Measurements from ENCODE around the gene OR3A2. TPM values are rescaled to one million over a fixed set of nuclear protein-coding genes. Genes with fewer than 3 reads are reported as not detected.

OR3A2 gene
- total and polyA plus RNA-seq, 2 of the 13 experiments (the other 11 are each of a cell fraction or from before 2014, with no cell fraction given), result not detected

GRCh38 chr17:3401786-3402185, 15.7 kb upstream of the OR3A2 start:
- no peak overlapping the region for H3K27ac ChIP-seq (ENCODE audit: extremely low read length, insufficient read depth, low read length)
- H3K9me3 ChIP-seq (ENCODE audit: low read length), result no peaks in the 10 kb centered on the region
- H3K79me2 ChIP-seq (ENCODE audit: insufficient read depth, low read length), result no peaks in the 10 kb centered on the region
- no peak for FAIRE-seq
- ATAC-seq, result no peak
- H4K20me1 ChIP-seq (ENCODE audit: insufficient read depth, low read length), result no peaks in the 10 kb centered on the region
- no peaks in the 10 kb centered on the region for H3K4me1 ChIP-seq (ENCODE audit: insufficient read depth, low read length)
- TF ChIP-seq ARID4A (CRISPR knock-in tag; IDR thresholded peaks at IDR 0.05; ENCODE audit: borderline replicate concordance), result no peak
- TF ChIP-seq CEBPB (IDR thresholded peaks at IDR 0.05; ENCODE audit: borderline replicate concordance, low read depth, low read length), result peak; percentile 38; the same call in 1 of the 2 replicates
- TF ChIP-seq DNMT3B (CRISPR knock-in tag; conservative IDR thresholded peaks at IDR 0.05), result no peak
- H3K9ac ChIP-seq (ENCODE audit: insufficient read depth, low read depth, low read length), result no peak overlapping the region
- BruUV-seq (replicated peaks), result no TSS peak
- intact Hi-C loops (cut with micrococcal nuclease; ENCODE audit: unreplicated experiment), result no loop called here
- 0% methylated on average over 2 of the region's 2 CpGs for WGBS (ENCODE audit: low lambda C conversion rate)
- H3K36me3 ChIP-seq (replicated peaks in 1 of 2; ENCODE audit: control insufficient read depth in 1 of 2, insufficient read depth in 2 of 2, low read length in 2 of 2), result no peaks in the 10 kb centered on the region; a peak in 1 of 5 replicates
- POLR2A ChIA-PET, result no interaction called here
- no peak overlapping the region for H3K4me3 ChIP-seq (replicated peaks in 1 of 3; ENCODE audit: insufficient read depth in 1 of 3, low read depth in 2 of 3, low read length in 3 of 3)
- no peak overlapping the region for H3K4me2 ChIP-seq (ENCODE audit: low read depth, low read length)
- CTCF ChIA-PET (ENCODE audit: low intra/inter-chr PET ratio, low total read pairs), result no interaction called here
- H2AFZ ChIP-seq (ENCODE audit: low read length), result no peak overlapping the region
- in situ Hi-C loops (cut with HindIII; ENCODE audit: extremely low pct_ligation_motif_present, low pct_unique_long_range_greater_than_20kb), result no loop called here
- DNase-seq (ENCODE audit: low spot score), result no peak
- H3K27me3 ChIP-seq (ENCODE audit: control insufficient read depth in 1 of 2, insufficient read depth in 2 of 2, low read length in 2 of 2), result no peaks in the 10 kb centered on the region; a peak in 1 of 5 replicates

GRCh38 chr17:3400055-3400454, 13.9 kb upstream of the OR3A2 start:
- Histone ChIP-seq H3K27me3 (ENCODE audit: control insufficient read depth in 1 of 2, insufficient read depth in 2 of 2, low read length in 2 of 2) (no peaks in the 10 kb centered on the region; a peak in 1 of 5 replicates), H3K36me3 (replicated peaks in 1 of 2; ENCODE audit: control insufficient read depth in 1 of 2, insufficient read depth in 2 of 2, low read length in 2 of 2) (no peaks in the 10 kb centered on the region; a peak in 1 of 5 replicates), H3K79me2 (ENCODE audit: insufficient read depth, low read length) (no peaks in the 10 kb centered on the region), H2AFZ (ENCODE audit: low read length) (no peak overlapping the region), H3K27ac (ENCODE audit: extremely low read length, insufficient read depth, low read length) (no peak overlapping the region), H4K20me1 (ENCODE audit: insufficient read depth, low read length) (no peaks in the 10 kb centered on the region), H3K4me2 (ENCODE audit: low read depth, low read length) (no peak overlapping the region), H3K4me1 (ENCODE audit: insufficient read depth, low read length) (no peaks in the 10 kb centered on the region), H3K9ac (ENCODE audit: insufficient read depth, low read depth, low read length) (no peak overlapping the region), H3K9me3 (ENCODE audit: low read length) (no peaks in the 10 kb centered on the region), H3K4me3 (replicated peaks in 1 of 3; ENCODE audit: insufficient read depth in 1 of 3, low read depth in 2 of 3, low read length in 3 of 3) (no peak overlapping the region)
- ChIA-PET CTCF (ENCODE audit: low intra/inter-chr PET ratio, low total read pairs) (no interaction called here), POLR2A (no interaction called here)
- no peak for FAIRE-seq
- ATAC-seq, result no peak
- BruUV-seq (replicated peaks), result no TSS peak
- TF ChIP-seq RNF2 (conservative IDR thresholded peaks at IDR 0.05; ENCODE audit: low read depth) (no peak), ZFP1 (CRISPR knock-in tag; IDR thresholded peaks at IDR 0.05) (no peak), HCFC1 (IDR thresholded peaks at IDR 0.05; ENCODE audit: low read depth, low read length) (no peak), RARA (CRISPR knock-in tag; IDR thresholded peaks at IDR 0.05) (no peak), HIVEP1 (CRISPR knock-in tag; IDR thresholded peaks at IDR 0.05) (no peak)
- 25% methylated on average over 4 of the region's 6 CpGs for WGBS (ENCODE audit: low lambda C conversion rate)
- DNase-seq (ENCODE audit: low spot score), result no peak
- in situ Hi-C loops (cut with HindIII; ENCODE audit: extremely low pct_ligation_motif_present, low pct_unique_long_range_greater_than_20kb), result no loop called here
- intact Hi-C loops (cut with micrococcal nuclease; ENCODE audit: unreplicated experiment), result no loop called here
